ENCODE data around the gene LDB2.

DNA sequence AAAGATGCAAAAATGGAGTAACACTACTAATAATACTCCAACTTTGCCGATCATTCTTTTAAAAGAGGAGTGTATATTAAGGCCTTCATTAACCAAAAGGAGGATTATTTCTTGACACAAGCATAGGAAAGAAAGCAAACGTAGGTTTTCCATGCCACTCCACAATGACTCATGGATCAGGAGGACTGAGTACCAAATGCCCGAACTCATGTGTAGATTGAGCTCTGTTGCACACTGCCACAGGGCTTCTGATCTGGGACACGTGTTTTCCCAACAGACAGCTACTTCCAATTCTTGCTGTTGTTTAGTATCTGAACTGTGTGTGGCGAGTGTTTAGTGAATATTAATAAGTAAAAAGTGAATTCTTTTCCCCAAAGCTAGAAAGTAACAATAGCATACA is 131.2 kb downstream of the LDB2 start:
- TF ChIP-seq CTCF (conservative IDR thresholded peaks at IDR 0.05 in 1 of 2, IDR thresholded peaks at IDR 0.05 in 1 of 2; ENCODE audit: extremely low read depth in 1 of 2, insufficient read depth in 1 of 2, low read depth in 1 of 2, low read length in 2 of 2) (no peak), EZH2 (IDR thresholded peaks at IDR 0.05; ENCODE audit: borderline replicate concordance, low read length) (no peak)
